ENCODE data around the gene MT1B.
"Not testable (repeated sequence)": the region's sequence is repeated elsewhere in the genome, so short reads cannot be mapped to it uniquely, and the experiment has no call there.

MT1B gene

DNA sequence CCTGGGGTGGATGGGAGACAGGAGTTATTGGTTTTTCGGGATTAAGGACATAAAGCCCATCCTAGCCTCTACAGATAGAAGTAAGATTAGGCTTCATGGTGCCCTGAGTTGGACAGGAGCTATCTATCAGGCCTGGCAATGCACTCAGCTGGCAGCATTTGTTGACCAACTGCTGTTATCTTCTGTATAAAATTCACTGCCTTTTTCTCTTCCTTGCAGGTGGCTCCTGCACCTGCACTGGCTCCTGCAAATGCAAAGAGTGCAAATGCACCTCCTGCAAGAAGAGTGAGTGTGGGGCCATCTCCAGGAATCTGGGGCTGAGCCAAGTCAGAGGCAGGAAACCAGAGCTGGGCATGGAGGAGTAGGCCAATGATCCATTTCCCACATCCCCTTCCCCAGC is 12.6 kb upstream of the MT1B start:
- DNase-seq: no peak

DNA sequence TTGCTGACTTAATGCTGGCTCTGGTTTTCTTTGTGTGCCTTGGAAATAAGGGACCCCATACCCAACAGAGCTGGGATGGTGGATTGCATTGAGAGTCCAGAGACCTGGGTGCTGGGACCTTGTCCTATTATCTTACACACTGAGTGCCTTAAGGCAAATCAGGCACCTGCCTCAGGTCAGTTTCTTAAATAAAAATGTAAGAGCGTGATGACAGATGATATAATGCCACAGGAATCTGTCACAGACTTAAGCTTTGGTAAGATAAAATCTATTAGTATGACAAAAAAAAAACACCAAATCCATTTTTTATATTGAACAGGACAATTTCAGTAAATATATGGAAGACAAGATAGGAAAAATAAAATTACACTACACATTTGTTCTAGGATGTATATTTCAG is 11.6 kb upstream of the MT1B start:
- DNase-seq: no peak

DNA sequence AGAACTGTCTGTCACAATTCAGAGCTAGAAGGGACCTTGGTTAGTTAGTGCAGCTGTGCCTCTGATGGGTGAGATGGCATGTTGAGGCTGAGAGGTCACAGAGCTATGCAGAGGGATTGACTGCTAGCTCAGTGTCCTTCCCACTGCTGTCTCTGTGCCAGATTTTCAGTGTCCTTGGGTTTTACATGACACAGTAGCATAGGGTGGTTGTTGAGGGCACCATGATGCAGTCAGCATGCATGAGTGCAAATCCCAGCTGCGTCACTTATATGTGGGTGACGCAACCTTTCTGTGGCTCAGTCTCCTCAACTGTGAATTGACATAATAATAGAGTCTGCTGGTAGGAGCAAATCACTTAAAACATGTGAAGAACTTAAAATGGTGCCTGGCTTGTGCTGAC is 10.5 kb upstream of the MT1B start:
- DNase-seq: no peak

DNA sequence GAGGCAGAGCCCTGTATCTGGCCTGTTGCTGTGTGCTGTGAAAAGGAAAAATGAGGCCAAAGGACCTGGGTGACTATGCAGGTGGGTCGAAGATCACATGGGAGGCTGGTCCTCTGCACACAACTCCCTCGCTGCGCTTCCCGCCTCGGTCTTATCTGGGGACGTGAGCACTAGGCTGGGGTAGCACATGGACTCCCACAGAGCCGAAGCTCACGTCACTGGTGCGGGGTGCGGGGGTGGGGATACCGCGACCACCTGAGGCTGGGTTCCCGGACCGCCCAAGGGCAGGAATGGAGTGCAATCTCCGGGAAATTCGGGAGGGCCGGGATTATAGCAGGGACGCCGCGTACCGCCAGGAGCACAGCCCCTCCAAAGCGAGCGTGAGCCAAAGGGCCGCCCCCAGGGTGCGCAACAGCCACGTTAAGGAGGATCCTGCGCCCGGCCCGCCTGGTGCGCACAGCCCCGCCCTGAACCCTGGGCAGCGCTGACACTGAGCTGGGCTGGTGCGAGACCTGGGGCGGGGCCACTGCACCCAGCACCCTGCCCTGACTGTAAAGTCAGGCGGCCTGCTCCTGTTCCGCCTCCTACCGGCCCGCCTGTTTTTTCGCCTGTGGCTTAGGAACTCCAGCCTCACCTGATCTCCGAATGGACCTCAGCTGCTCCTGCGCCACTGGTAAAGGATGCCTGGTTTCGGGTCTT is 8.5 kb upstream of the MT1B start:
- peak; percentile 70 to 74 for DNase-seq

DNA sequence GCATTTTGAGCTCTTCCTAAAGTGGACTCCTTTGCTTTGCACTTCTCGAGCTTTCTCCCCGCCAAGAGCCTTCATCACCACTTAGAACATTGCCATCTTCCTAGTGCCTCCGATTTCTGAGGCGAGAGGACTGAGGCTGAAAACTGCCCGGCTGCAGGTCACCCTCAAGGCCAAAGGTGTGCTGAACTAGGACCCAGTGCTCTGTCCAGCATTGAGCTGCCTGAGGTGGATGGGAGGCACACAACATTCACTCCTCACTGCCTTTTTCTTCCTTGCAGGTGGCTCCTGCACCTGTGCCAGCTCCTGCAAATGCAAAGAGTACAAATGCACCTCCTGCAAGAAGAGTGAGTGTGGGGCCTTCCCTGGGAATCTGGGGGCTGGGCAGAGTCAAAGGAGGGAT is 7.9 kb upstream of the MT1B start:
- DNase-seq: no peak

DNA sequence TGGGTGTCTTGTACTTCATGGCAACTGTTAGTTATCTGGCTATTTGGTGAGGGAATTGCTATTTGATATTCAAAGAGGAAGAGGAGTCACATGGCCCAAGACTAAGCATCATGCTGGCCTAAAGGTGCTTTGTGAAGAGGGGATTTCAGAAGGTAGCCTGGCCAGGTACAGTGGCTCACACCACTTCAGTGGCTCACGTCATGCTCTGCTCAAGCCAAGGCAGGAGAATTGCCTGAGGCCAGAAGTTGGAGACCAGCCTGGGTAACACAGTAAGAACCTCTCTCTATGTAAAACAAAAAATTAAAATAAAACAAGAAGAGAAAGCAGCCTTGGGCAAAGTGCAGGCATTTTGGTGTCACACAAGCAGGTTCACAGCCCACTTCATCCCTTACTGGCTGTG is 6.4 kb upstream of the MT1B start:
- DNase-seq: no peak

DNA sequence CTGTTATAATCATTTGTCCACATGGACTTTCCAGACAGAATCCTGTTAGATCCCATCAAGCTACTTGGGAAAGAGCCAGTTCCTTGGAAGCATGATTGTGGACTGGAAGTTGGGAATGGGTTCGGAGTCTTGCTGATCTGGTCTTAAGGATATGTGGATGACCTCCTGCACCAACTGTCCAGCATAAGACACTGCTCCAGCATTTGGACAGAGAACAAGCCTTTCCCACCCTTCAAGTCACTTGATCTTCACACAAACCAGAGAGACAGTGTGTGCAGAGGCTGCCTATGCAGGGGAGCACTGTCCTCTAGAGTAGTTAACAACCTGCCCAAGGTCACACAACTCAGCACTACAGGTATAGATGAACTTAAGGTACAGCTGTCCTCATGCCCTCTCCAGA is 5.8 kb upstream of the MT1B start:
- no peak for DNase-seq

DNA sequence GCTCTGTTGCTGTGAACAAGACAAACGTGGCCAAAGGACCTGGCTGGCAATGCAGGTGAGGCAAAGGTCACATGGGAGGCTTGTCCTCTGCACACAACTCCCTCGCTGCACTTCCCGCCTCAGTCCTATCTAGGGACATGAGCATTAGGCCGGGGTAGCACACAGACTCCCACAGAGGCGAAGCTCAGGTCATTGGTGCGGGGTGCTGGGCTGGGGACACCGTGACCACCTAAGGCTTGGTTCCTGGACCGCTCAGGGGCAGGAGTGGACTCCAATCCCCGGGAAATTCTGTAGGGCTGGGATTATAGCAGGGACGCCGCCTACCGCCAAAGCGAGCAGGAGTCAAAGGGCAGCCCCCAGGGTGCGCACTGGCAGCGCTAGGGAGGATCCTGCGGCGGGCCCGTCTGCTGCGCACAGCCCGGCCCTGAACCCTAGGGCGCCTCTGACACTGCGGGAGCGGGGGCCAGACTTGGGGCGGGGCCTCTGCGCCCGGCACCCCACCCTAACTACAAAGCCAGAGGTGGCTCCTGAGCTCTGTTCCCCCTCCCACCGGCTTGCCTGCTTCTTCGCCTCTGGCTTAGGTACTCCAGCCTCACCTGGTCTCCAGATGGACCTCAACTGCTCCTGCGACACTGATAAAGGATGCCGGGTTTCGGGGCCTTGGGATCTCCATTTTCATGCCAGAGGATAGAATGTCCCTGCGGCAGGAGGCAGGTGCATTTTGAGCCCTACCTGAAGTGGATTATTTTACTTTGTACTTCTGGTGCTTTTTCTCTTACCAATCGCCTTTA is 3.9 kb upstream of the MT1B start:
- DNase-seq: no peak

DNA sequence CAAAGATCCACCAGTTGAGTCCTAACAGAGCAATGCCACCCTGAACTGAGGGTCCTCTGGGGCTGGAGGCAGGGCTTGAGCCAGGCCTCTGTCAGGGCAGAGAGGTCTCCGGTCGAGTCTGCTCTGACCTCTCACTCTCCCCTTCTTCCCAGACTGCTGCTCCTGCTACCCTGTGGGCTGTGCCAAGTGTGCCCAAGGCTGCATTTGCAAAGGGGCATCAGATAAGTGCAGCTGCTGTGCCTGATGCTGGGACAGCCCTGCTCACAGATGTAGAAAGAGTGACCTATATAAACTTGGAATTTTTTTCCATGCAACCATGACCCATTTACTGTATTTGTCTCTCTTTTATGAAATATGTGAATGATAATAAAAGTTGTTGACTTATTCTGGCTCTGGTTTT is 2.4 kb upstream of the MT1B start:
- no peak for DNase-seq

DNA sequence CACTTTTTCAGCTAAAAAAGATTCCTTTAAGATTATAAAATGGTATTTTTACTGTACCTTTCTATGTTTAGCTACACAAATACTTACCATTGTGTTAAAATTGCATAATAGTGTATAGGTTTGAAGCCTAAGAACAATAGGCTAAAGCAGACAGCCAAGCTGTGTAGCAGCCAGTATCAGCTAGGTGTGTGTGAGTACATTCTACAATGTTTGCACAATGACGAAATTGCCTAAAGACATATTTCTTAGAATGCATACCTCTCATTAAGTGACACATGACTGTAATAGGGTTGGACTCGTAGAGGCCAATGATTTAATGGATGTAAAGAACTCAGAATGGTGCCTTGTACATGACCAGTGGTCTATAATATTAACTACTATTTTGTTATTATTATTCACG is 1.9 kb upstream of the MT1B start:
- no peak for DNase-seq

DNA sequence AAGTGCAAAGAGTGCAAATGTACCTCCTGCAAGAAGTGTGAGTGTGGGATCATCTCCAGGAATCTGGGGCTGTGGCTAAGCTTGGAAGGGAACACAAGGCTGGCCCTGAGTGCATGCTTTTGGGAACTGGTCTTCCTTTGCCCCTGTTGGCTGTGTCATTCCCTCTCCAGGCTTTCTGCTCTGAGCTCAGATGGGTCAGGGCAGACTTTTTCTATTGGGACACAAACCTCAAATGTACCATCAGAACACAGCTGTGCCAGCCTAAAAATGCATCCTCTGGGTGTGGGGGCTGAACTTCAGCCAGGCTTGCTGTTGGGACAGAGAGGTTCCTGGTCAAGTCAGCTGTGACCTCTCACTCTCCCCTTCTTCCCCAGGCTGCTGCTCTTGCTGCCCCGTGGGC is 914 bp downstream of the MT1B start:
- no peak for DNase-seq

DNA sequence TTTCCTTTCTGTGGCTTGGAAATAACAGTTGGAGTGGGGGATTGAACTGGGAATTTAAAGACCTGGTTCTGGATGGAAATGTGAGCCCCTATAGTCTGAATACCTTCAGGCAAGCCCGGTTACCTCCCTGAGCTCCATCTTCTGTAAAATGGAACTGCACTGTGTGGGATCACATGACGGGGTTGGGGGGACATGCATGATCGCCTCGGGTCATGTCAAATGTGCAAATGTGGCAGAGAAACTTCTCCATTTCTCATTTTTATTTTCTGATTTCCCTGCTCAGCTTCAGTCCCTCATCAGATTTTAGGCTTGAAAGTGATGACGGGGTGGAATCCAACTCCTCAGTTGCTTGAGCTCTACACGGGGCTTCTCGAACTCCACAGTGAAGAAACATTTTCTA is 1.5 kb downstream of the MT1B start:
- no peak for DNase-seq

DNA sequence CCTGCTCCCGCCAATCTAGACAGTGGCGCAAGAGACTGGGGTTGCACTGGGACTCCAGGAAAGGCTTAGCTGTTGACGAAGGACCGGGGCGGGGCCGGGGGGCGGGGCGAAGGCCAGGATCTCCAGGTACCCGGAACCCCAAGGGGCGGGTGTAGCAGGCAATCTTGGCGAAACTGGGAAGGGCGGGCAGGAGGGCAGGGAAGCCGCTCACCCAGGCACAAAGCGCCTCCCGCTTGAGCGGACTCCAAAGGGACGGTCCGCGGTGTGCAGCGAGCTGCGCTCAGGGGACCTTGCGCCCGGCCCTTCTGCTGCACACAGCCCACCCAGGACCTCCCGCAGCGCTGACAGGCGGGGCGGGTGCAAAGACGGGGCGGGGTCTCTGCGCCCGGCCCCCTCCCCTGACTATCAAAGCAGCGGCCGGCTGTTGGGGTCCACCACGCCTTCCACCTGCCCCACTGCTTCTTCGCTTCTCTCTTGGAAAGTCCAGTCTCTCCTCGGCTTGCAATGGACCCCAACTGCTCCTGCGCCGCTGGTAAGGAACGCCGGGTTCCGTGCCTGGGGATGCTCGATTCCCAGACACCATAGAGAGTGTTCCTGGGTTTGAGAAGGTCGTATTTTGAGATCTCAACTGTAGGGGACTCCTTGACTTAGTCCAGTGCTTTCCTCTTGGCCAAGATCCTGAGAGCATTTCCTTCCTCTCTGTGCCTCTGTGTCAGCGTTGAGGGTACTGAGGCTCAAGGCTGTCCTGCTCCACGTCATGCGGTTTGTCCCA is 6.1 kb downstream of the MT1B start, which contains the start of gene MT1F:
Gene MT1F, plus strand, starts transcription at position 405 of the 772 bp plus-strand sequence. Its CDS starts 100 bp downstream, at position 505.
- DNase-seq: peak; percentile 56 to 60

DNA sequence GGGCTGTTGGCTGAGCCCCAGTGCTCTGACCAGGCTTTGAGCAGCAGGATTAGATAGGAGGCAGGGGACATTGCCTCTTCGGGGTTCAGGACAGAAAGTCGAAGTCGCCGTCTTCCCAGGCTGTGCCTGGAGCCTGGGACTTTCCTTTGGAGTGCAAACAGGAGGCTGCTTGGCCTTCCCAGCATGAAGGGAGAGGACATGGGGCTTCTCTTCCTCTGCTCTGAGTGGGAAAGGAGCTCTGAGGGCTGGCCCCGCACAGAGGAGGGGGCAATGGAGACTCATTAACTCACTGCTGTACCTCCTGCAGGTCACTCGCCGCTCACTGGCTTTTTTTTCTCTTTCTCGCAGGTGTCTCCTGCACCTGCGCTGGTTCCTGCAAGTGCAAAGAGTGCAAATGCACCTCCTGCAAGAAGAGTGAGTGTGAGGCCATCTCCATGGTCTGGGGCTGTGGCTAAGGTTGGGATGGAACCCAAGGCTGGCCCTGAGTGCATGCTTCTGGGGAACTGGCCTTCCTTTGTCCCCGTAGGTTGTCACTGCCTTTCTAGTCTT is 6.7 kb downstream of the MT1B start:
- DNase-seq: no peak

DNA sequence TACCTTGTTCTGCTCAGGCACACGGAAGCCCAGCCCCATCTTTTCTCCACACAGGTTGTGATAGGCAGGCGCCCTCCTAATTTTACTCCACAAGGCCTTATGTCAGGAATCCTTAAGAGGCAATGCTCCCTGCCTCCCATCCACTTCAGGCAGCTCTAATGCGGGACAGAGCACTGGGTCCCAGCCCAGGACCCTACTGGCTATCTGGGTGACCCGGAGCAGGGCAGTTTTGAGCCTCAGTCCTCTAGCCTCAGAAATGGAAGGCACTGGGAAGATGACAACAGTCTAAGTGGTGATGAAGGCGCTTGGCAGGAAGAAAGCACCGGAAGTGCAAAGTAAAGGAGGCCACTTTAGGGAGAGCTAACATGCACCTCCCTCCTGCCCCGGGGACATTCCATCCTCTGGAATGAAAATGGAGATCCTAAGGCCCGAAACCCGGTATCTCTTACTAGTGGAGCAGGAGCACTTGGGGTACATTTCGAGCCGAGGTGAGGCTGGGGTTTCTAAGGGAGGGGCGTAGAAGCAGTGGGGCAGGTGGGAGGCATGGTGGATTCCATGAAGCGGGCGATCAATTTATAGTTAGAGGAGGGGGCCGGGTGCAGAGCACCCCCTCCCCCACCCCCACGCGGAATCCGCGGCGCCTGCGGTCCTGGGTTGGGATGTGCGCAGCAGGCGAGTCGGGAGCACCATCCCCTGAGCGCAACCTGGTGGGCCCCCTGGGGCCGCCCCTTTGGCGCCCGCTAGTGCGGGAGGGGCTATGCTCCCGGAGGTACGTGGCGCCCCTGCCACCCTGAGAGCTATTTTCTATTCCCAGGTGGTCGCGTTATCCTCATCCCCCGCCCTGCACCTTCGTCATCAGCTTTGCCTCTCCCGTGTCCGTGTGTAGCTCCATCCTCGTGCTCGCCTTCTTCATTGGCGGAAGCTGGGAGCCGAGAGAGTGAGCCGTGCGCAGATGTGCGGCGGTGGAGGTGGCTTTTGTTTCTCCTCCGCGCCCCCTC is 11.0 kb downstream of the MT1B start:
- no peak for DNase-seq

DNA sequence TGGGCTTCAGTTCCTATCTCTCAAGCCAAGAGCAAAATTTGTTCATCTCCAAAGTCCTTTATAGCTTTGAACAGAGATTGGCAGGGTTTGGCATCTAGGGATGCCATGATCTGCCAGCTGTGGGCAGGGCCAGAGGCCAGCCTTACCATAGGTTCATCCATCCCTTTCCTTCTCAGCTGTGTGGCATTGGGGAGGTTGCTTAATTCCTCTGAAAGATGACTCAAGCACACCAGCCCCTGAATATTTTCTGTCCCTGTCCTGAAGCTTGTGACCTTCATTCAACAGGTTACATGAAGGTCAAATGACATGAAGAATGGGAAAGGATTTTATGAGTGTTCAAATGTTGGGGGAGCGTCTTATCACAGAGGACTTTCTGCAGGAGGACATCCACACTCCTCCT is 12.8 kb downstream of the MT1B start:
- no peak for DNase-seq

DNA sequence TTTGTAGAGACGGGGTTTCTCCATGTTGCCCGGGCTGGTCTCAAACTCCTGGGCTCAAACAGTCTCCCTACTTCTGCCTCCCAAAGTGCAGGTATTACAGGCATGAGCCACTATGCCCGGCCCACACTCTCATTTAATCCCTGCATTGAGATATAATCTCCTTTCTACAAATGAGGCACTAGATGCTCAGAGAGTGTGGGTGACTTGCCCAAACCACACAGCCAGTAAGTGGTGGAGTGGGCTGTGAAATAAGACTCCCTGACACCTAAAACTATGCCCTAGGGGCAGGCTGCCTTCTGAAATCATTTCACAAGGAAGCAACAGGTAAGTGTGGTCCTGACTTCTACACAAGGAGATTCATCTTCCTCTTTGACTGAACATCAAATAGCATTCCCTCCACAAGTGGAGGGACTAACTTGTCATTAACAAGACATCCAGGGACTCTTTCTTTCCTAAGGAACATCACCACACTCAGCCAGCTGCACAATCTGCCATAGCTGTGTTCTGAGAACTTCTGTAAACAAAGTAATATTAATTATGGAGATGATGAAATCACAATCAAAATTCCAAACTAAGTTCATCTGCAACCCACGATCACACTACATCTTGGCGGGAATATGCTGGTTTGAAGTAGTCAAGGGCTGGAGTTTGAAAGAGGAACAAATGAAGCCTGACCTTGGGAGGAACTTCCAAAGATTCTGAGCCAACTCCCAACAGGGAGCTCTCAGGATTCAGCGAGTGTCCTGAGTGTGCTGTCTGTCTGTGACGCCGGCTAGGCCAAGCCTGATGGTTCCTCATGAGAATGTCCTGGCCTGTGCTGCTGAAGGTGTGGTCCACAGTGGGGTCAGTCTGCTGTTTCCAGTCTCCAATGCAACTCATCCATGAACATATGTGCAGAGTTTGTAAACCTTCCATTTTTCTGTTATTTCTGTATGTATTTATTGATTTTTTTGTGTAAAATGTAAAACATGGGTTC is 13.9 kb downstream of the MT1B start:
- DNase-seq: not testable (repeated sequence)

DNA sequence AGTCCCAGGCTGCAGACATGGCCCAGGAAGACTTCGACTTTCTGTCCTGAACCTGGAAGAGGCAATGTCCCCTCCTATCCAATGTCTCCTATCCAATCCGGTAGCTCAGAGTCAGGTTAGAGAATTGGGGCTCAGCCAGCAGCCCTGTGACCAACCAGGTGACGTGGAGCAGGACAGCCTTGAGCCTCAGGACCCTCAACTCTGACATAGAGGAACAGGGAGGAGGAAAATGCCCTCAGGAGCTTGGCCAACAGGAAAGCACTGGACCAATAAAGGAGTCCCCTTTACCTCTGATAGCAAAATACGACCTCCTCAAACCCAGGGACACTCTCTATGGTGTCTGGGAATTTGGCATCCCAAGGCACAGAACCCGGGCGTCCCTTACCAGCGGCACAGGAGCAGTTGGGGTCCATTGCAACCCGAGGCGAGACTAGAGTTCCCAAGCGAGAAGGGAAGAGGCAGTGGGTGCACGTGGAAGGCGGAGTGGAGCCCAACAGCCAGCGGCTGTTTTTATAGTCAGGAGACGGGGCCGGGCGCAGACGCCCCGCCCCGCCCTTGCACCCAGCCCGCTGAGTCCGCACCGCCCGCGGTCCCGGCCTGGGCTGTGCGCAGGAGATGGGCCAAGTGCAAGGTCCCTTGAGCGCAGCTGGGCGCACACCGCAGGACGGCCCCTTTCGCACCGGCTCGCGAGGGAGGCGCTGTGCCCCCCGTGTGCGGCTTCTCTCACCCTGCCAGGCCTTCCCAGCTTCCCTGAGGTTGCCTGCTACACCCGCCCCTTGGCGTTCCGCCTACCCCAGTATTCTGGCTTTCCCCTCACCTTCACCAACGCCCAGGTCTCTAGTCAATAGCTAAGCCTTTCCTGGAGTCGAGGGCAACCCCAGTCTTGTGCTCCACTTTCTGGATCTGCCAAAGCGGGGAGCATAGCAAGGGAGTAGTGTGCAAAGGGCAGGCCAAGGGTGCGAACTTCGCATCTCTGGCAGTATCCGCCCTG is 16.2 kb downstream of the MT1B start, which contains the start of gene MT1G:
Gene MT1G, minus strand, starts transcription at position 485 of the 991 bp plus-strand sequence. Its CDS starts 72 bp downstream, at position 413.
- peak in 1 of 2 donors; percentile 30 for DNase-seq

Data from stimulated activated CD4-positive, alpha-beta T cell treated with anti-CD3 and anti-CD28 coated beads, Interleukin-2, amount 100 ng/mL, for 48 hours (primary cell).